ENCODE measurements around the gene PMP22. TPM values are rescaled to one million over a fixed set of nuclear protein-coding genes. Genes with fewer than 3 reads are reported as not detected.

Gene PMP22
- total and polyA plus RNA-seq, 2 of the 13 experiments (the other 11 are each of a cell fraction or from before 2014, with no cell fraction given) = 5.7 to 6.2 TPM

- TF ChIP-seq ARID3A (IDR thresholded peaks at IDR 0.05; ENCODE audit: low read depth, low read length) (no peak), NR2C2 (CRISPR knock-in tag; IDR thresholded peaks at IDR 0.05; ENCODE audit: borderline replicate concordance) (no peak), FUBP1 (CRISPR knock-in tag; IDR thresholded peaks at IDR 0.05; ENCODE audit: borderline replicate concordance) (no peak), THRA (CRISPR knock-in tag; IDR thresholded peaks at IDR 0.05; ENCODE audit: borderline replicate concordance) (0 out of 2 replicates have a peak, but pooled peaks have one; percentile 27), CHCHD3 (CRISPR knock-in tag; IDR thresholded peaks at IDR 0.05) (no peak), ISX (CRISPR knock-in tag; conservative IDR thresholded peaks at IDR 0.05) (no peak), CEBPZ (IDR thresholded peaks at IDR 0.05; ENCODE audit: low read length) (no peak), NFATC3 (CRISPR knock-in tag; IDR thresholded peaks at IDR 0.05) (no peak), ZFX (CRISPR knock-in tag; IDR thresholded peaks at IDR 0.05; ENCODE audit: low read depth) (0 out of 2 replicates have a peak, but pooled peaks have one; percentile 20), ZNF367 (CRISPR knock-in tag; IDR thresholded peaks at IDR 0.05; ENCODE audit: borderline replicate concordance) (no peak), ZBTB10 (CRISPR knock-in tag; IDR thresholded peaks at IDR 0.05; ENCODE audit: borderline replicate concordance) (no peak), RBFOX2 (IDR thresholded peaks at IDR 0.05; ENCODE audit: low read depth, low read length) (no peak), ZNF3 (CRISPR knock-in tag; IDR thresholded peaks at IDR 0.05) (no peak), ZNF292 (CRISPR knock-in tag; IDR thresholded peaks at IDR 0.05; ENCODE audit: borderline replicate concordance, low read depth) (no peak), STAG1 (CRISPR knock-in tag; IDR thresholded peaks at IDR 0.05) (peak; percentile 79), SNAPC5 (CRISPR knock-in tag; IDR thresholded peaks at IDR 0.05; ENCODE audit: borderline replicate concordance) (no peak), NBN (conservative IDR thresholded peaks at IDR 0.05) (no peak)
Measured at GRCh38 chr17:15233022-15233805, 31.9 kb downstream of the PMP22 start (continued).

Data from HepG2 (cell line).